ENCODE results near the gene NCAPD2.
"Not testable (repeated sequence)": the region's sequence is repeated elsewhere in the genome, so short reads cannot be mapped to it uniquely, and the experiment has no call there.

Gene NCAPD2

DNA sequence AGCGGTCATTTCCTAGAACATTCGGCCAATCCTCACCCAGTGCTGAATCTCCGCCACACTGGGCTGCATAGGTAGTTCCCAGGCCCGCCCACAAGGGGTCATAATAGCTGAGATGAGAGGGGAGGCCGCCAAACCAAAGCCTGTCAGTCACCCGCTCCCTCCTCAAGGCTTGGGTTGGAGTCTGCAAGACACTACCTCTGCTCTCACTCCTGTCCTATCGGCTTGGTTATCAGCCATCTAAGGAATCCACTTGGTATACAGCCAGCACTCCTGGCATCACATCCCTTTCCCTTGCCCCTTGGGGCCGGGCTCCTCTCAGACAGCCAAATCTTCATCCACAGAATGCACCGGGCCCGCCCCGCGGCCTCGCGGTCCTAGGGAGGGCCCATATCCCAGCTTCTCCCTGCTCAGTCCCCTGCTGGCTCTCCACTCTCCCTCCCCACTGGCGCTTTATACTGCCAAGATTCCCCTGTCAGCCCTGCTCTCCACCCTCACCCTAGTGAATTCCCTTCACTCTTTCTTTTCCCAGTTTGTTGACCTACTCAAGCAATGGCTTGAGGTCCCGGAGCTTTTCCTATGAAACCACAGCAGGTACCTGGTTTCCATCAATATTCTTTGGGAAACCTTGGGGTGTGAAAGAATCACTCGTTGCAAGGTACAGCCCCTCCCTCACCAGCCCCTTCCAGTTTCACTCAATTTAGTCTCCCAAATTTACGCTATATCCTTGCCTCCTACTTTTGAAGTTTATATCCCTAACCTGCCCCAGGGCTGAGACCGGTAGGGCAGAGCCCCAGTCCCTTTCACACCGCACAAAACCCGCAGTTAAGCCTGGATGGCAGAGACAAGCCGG, 60.5 kb downstream of the NCAPD2 start:
- TF ChIP-seq, protein P1, sequence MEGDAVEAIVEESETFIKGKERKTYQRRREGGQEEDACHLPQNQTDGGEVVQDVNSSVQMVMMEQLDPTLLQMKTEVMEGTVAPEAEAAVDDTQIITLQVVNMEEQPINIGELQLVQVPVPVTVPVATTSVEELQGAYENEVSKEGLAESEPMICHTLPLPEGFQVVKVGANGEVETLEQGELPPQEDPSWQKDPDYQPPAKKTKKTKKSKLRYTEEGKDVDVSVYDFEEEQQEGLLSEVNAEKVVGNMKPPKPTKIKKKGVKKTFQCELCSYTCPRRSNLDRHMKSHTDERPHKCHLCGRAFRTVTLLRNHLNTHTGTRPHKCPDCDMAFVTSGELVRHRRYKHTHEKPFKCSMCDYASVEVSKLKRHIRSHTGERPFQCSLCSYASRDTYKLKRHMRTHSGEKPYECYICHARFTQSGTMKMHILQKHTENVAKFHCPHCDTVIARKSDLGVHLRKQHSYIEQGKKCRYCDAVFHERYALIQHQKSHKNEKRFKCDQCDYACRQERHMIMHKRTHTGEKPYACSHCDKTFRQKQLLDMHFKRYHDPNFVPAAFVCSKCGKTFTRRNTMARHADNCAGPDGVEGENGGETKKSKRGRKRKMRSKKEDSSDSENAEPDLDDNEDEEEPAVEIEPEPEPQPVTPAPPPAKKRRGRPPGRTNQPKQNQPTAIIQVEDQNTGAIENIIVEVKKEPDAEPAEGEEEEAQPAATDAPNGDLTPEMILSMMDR (IDR thresholded peaks at IDR 0.05) = peak; percentile 81
- Histone ChIP-seq H3K27me3 (ENCODE audit: control insufficient read depth, insufficient read depth, low read length) (no peaks in the 10 kb centered on the region), H3K36me3 (ENCODE audit: control insufficient read depth, insufficient read depth, low read length) (no peaks in the 10 kb centered on the region), H3K9me3 (ENCODE audit: control insufficient read depth, low read length) (no peaks in the 10 kb centered on the region), H3K4me1 (peaks cover 39% of the 10 kb centered on the region), H2AFZ (peak overlapping the region; percentile 65), H3K4me3 (ENCODE audit: low read depth, low read length) (peak overlapping the region; percentile 30), H3K79me2 (no peaks in the 10 kb centered on the region), H3K4me2 (ENCODE audit: low read length) (peak overlapping the region; percentile 41), H3K9ac (no peak overlapping the region), H3K27ac (peak overlapping the region; percentile 65)

DNA sequence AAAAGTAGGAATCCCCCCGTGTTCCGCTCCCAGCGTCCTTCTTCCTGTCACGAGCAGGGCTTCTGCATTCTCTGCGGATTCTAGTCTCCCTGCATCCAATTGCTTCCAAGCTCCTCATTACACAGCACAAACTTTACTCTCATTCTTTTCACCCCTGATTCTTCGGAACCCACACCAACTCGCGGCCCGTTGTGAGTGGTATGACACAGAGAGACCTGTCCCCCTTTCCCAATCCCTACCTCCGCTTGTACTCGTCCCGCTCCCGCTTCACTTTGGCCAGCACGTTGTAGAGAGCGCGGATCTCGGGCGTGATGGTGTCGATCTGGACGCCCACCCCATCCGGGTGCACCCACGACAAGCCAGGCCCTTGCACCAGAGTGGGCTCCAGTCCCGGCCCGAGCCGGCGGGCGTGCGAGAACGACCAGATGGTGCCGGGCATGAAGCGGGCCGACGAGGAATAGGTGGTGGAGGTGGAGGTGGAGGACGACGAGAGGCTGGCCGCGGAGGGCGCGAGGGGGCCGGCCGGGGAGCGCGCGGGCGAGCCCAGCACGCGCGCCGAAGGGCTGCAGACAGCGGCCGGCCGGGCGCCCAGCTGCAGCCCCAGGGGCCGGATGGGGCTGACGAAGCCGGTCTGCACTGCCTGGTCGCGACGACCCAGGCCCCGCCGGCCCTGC, 61.3 kb downstream of the NCAPD2 start:
- no peak overlapping the region for H3K9ac ChIP-seq
- peaks cover 46% of the 10 kb centered on the region for H3K4me1 ChIP-seq
- TF ChIP-seq, protein P1 (IDR thresholded peaks at IDR 0.05) = no peak
- no peaks in the 10 kb centered on the region for H3K36me3 ChIP-seq (ENCODE audit: control insufficient read depth, insufficient read depth, low read length)
- H3K27ac ChIP-seq = peak overlapping the region; percentile 65
- H3K4me2 ChIP-seq (ENCODE audit: low read length) = peak overlapping the region; percentile 40
- H3K27me3 ChIP-seq (ENCODE audit: control insufficient read depth, insufficient read depth, low read length) = no peaks in the 10 kb centered on the region
- H3K79me2 ChIP-seq = no peaks in the 10 kb centered on the region
- no peak overlapping the region for H2AFZ ChIP-seq
- H3K9me3 ChIP-seq (ENCODE audit: control insufficient read depth, low read length) = no peaks in the 10 kb centered on the region
- peak overlapping the region; percentile 34 for H3K4me3 ChIP-seq (ENCODE audit: low read depth, low read length)

DNA sequence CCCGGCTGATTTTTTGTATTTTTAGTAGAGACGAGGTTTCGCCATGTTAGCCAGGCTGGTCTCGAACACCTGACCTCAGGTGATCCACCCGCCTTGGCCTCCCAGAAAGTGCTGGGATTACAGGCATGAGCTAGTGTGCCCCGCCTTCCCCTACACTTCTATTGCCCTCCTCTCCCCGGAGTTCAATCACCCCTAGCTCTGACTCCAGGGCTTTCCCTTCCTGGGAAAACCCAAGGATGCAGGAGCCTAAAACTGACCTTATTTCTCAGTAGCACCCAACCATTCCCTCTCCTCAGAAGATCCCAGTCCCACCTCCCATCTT, 62.6 kb downstream of the NCAPD2 start:
- H3K4me3 ChIP-seq (ENCODE audit: low read depth, low read length); H3K9me3 ChIP-seq (ENCODE audit: control insufficient read depth, low read length); H3K4me2 ChIP-seq (ENCODE audit: low read length); H2AFZ ChIP-seq; H3K27me3 ChIP-seq (ENCODE audit: control insufficient read depth, insufficient read depth, low read length); H3K79me2 ChIP-seq; H3K27ac ChIP-seq; H3K36me3 ChIP-seq (ENCODE audit: control insufficient read depth, insufficient read depth, low read length); H3K9ac ChIP-seq: not testable (repeated sequence)
- peaks cover 48% of the 10 kb centered on the region for H3K4me1 ChIP-seq

DNA sequence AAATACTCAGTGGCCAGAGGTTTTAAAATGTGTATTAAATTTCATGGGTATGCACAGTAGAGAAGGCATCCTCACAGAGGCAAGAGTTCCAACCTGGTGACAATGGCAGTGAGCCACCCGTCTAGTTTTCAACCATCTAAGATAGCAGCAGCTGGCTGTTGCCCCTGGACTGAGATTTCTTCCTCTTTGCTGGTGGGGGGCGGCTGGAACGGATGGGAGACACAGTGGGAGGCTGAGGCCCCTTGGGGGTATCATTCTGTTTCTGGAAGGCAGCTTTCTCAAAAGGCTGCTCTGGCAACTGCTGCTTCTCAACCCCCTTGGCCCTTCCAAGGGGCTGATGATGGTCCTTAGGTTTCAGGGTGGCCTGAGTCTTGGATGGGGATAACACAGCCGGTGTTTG, 63.0 kb downstream of the NCAPD2 start:
- Histone ChIP-seq H3K27me3 (ENCODE audit: control insufficient read depth, insufficient read depth, low read length) (no peaks in the 10 kb centered on the region), H3K27ac (no peak overlapping the region), H3K36me3 (ENCODE audit: control insufficient read depth, insufficient read depth, low read length) (no peaks in the 10 kb centered on the region), H2AFZ (no peak overlapping the region), H3K9me3 (ENCODE audit: control insufficient read depth, low read length) (no peaks in the 10 kb centered on the region), H3K4me3 (ENCODE audit: low read depth, low read length) (no peak overlapping the region), H3K9ac (no peak overlapping the region), H3K79me2 (no peaks in the 10 kb centered on the region), H3K4me2 (ENCODE audit: low read length) (no peak overlapping the region), H3K4me1 (peaks cover 44% of the 10 kb centered on the region)
- TF ChIP-seq, protein P1 (IDR thresholded peaks at IDR 0.05) = no peak

DNA sequence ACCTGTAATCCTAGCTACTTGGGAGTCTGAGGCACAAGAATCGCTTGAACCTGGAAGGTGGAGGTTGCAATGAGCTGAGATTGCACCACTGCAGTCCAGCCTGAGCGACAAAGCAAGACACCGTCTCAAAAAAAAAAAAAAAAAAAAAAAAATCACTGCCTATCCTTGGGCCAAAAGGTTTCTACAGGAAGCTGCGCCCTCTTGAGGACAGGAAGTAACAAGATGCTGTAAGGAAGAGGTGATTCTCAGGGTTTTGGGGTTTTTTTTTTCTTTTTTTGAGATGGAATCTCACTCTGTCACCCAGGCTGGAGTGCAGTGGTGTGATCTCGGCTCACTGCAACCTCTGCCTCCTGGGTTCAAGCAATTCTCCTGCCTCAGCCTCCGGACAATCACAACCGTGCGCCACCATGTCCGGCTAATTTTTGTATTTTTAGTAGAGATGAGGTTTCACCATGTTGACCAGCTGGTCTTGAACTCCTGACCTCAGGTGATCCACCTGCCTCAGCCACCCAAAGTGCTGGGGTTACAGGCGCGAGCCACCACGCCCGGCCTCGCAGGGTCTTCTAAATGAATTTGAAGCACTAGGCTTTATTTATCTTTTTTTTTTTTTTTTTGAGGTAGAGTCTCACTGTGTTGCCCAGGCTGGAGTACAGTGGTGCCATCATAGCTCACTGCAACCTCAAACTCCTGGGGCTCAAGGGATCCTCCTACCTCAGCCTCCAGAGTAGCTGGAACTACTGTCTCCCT, 64.3 kb downstream of the NCAPD2 start:
- H3K4me2 ChIP-seq (ENCODE audit: low read length); H3K9ac ChIP-seq; H3K9me3 ChIP-seq (ENCODE audit: control insufficient read depth, low read length); H3K79me2 ChIP-seq; H2AFZ ChIP-seq; H3K4me3 ChIP-seq (ENCODE audit: low read depth, low read length); H3K36me3 ChIP-seq (ENCODE audit: control insufficient read depth, insufficient read depth, low read length); H3K27me3 ChIP-seq (ENCODE audit: control insufficient read depth, insufficient read depth, low read length): not testable (repeated sequence)
- TF ChIP-seq, protein P1 (IDR thresholded peaks at IDR 0.05) = peak; percentile 29
- peak overlapping the region; percentile 90 for H3K27ac ChIP-seq
- peaks cover 31% of the 10 kb centered on the region for H3K4me1 ChIP-seq

All from parathyroid adenoma (tissue), 2 donors.